Kidney epithelial cell (primary cell): ENCODE results near the gene ZNF423. TPM values are rescaled to one million over a fixed set of nuclear protein-coding genes. Genes with fewer than 3 reads are reported as not detected.

Source experiments
- DNase-seq: peaks from one replicate; pipeline ENCODE4 v3.0.0-alpha.2; 2010; ENCODE audit warnings: low read depth
- H3K27me3 ChIP-seq: 2 replicates; pipeline ENCODE4 v1.6.0; 2011; ENCODE audit warnings: low read length; ENCODE audit not compliant: control insufficient read depth, insufficient read depth
- H3K36me3 ChIP-seq: 2 replicates; pipeline ENCODE4 v1.5.1; 2011; ENCODE audit warnings: low read length; ENCODE audit not compliant: control insufficient read depth, insufficient read depth
- H3K4me3 ChIP-seq: 2 replicates; pipeline ENCODE4 v1.5.1; 2011; ENCODE audit warnings: low read depth, mild to moderate bottlenecking, control low read depth, low read length
- CTCF ChIP-seq: IDR thresholded peaks from 2 replicates; pipeline ENCODE4 v1.5.1; 2011; ENCODE audit warnings: mild to moderate bottlenecking, moderate library complexity, low read length, control low read depth, inconsistent platforms; ENCODE audit not compliant: insufficient read depth, poor library complexity, severe bottlenecking
- total RNA-seq: library from RNA; depleted of rRNA; stranded (reverse); fragments of >200 nt; gene quantifications from 2 replicates; pipeline ENCODE4 v1.2.3, GENCODE V29; 2015

The ZNF423 gene
- total RNA-seq, 1 donor from 2014 or later: 3.6 TPM

- no peaks in the 10 kb centered on the region for H3K27me3 ChIP-seq
- no peak for DNase-seq
- no peak overlapping the region for H3K4me3 ChIP-seq
- H3K36me3 ChIP-seq: no peaks in the 10 kb centered on the region
- TF ChIP-seq CTCF: no peak
These were observed 279.0 kb downstream of the ZNF423 start for GRCh38 chr16:49576941-49577340.

DNA sequence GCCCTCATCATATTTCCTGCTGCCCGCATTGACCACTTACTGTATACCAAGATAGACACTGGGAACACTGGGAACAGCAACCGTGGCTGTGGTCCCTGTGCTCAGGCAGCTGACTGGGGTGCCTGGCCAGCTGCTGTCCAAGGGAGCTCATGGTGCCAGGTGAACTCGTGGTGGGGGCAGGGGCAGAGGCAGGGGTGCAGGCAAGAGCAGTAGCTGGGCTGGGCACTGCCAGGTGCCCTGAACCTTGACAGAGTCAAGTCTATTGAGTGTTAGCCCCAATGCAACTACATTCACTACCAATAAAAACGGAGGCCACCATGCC is 279.8 kb downstream of the ZNF423 start:
- DNase-seq: no peak
- Histone ChIP-seq H3K36me3 (no peaks in the 10 kb centered on the region), H3K4me3 (no peak overlapping the region), H3K27me3 (no peaks in the 10 kb centered on the region)
- no peak for TF ChIP-seq CTCF

- no peak for DNase-seq
- Histone ChIP-seq H3K36me3 (no peaks in the 10 kb centered on the region), H3K4me3 (no peak overlapping the region), H3K27me3 (no peaks in the 10 kb centered on the region)
- no peak for TF ChIP-seq CTCF
These were observed 280.4 kb downstream of the ZNF423 start for GRCh38 chr16:49575346-49576172.

GRCh38 chr16:49574826-49575225 is 281.1 kb downstream of the ZNF423 start:
- TF ChIP-seq CTCF: no peak
- Histone ChIP-seq H3K27me3 (no peaks in the 10 kb centered on the region), H3K4me3 (no peak overlapping the region), H3K36me3 (no peaks in the 10 kb centered on the region)
- no peak for DNase-seq

- DNase-seq: no peak
- Histone ChIP-seq H3K36me3 (no peaks in the 10 kb centered on the region), H3K27me3 (no peaks in the 10 kb centered on the region), H3K4me3 (no peak overlapping the region)
- no peak for TF ChIP-seq CTCF
These were observed 288.0 kb downstream of the ZNF423 start for GRCh38 chr16:49567950-49568349.

DNA sequence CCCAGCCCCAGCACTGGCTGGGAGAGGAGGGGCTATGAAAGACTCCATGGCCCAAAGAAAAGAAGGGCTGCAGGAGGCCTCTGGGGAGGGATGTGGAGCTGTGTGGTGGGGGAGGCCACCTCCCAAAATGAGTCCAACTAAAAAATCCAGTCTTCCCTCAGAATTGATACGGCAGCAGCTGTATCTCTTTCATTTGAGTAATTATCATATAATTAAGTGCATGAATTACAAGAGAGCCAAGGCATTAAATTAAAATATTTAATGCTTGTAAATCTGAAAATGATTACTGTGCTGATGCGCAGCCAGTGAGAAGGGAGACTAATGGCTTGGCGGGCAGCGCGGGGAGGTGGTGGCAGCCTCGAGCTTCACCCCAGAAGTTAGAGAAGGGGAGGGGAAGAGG is 289.5 kb downstream of the ZNF423 start:
- no peak for TF ChIP-seq CTCF
- Histone ChIP-seq H3K4me3 (no peak overlapping the region), H3K27me3 (no peaks in the 10 kb centered on the region), H3K36me3 (no peaks in the 10 kb centered on the region)
- no peak for DNase-seq
